ENCODE data around the gene XRCC6. TPM values are rescaled to one million over a fixed set of nuclear protein-coding genes. Genes with fewer than 3 reads are reported as not detected.

Gene XRCC6
- total RNA-seq, 2 donors from 2014 or later: 247 to 254 TPM

DNA sequence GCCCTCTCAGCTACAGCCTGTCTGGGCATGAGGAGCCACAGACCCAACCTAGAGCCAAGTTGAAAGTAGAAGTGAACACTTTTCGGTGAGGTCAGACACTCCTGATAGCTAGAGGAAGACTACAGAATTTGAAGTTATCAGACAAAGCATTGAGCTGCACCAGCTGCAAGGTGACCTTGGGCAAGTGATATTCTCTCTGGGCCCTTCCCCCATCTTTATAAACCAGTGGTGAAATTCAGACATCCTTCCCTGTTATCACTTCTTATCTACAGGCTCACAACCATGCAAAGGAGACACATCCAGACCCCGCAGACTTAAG, 23.5 kb upstream of the XRCC6 start:
- Histone ChIP-seq H3K4me3 (no peak overlapping the region), H3K27me3 (replicated peaks; ENCODE audit: insufficient read depth) (no peaks in the 10 kb centered on the region), H3K4me1 (replicated peaks) (no peaks in the 10 kb centered on the region), H3K36me3 (no peaks in the 10 kb centered on the region), H3K27ac (no peak overlapping the region), H3K9me3 (no peaks in the 10 kb centered on the region)
- intact Hi-C loops (cut with DNase I): loop anchor here (5.0 kb wide), 1 partner anchor 55 kb away; the partner anchor contains the start of gene POLR3H
- no peak for DNase-seq (ENCODE audit: low spot score)
- TF ChIP-seq POLR2AphosphoS5 (IDR thresholded peaks at IDR 0.05) (no peak), CTCF (IDR thresholded peaks at IDR 0.05) (no peak), POLR2A (IDR thresholded peaks at IDR 0.05) (no peak)
- WGBS: 66% methylated on average over 2 of the region's 2 CpGs

DNA sequence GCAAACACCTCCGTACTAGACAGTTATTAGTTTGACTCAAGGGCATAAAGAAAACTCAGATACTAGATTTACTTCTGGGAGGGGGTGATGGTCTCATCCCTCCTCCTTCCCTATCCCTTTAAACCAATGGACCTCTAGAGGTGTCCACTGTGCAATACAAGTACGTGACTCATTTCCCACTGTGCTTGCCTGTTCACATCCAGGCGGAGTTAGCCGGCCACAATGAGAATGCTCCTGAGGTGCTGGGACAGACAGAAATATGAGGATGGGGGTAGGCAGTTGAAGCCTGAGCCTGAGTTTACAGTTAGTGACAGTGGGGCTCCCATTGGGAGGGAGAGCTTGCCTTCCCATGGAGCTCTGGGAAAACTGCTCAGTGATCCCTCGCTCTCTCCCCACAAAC, 23.0 kb upstream of the XRCC6 start:
- intact Hi-C loops (cut with DNase I): loop anchor here (5.0 kb wide), 1 partner anchor 56 kb away; the partner anchor contains the start of gene POLR3H
- no peak for DNase-seq (ENCODE audit: low spot score)
- Histone ChIP-seq H3K36me3 (no peaks in the 10 kb centered on the region), H3K27ac (no peak overlapping the region), H3K4me1 (replicated peaks) (no peaks in the 10 kb centered on the region), H3K4me3 (no peak overlapping the region), H3K27me3 (replicated peaks; ENCODE audit: insufficient read depth) (no peaks in the 10 kb centered on the region), H3K9me3 (no peaks in the 10 kb centered on the region)
- 74% methylated on average over 5 of the region's 5 CpGs for WGBS
- TF ChIP-seq POLR2AphosphoS5 (IDR thresholded peaks at IDR 0.05): no peak
- no peak for TF ChIP-seq POLR2A (IDR thresholded peaks at IDR 0.05)
- no peak for TF ChIP-seq CTCF (IDR thresholded peaks at IDR 0.05)

DNA sequence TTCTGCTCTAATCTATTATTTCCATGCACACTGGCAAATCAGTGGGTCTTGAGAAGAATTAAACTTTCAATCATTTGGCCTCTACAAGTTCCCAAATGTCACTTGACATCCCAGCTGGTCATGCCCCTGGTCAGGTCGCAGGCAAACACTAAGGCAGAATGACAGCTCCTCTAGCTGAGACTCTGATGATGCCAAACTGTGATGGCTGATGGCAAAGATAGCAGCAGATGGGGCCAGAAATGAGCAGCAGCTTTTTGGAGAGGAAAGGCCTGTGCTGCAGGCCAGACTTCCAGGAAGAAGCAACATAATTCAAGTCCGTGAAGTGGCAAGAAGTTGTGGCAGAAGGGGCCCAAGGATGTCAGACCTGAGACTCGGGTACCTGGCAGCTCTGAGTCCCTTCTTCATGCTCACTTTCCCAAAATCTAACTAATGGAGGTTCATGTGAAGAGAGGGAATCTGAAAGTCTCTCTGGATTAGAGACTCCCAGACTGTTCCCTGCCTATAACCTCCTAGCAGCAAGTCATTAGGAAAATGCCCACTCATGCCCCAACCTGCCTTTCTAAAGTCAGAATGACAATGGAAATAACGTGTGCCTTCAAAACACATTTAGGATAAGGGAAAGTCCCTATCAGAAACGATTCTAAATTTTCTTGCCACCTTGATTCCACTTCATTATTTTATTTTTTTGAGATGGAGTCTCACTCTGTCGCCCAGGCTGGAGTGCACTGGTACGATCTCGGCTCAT, 22.0 kb upstream of the XRCC6 start:
- Histone ChIP-seq H3K36me3 (no peaks in the 10 kb centered on the region), H3K4me3 (no peak overlapping the region), H3K9me3 (no peaks in the 10 kb centered on the region), H3K27ac (no peak overlapping the region), H3K4me1 (replicated peaks) (no peaks in the 10 kb centered on the region), H3K27me3 (replicated peaks; ENCODE audit: insufficient read depth) (no peaks in the 10 kb centered on the region)
- intact Hi-C loops (cut with DNase I): loop anchor here (5.0 kb wide), 1 partner anchor 57 kb away; the partner anchor contains the start of gene POLR3H
- no peak for TF ChIP-seq CTCF (IDR thresholded peaks at IDR 0.05)
- no peak for TF ChIP-seq POLR2AphosphoS5 (IDR thresholded peaks at IDR 0.05)
- 68% methylated on average over 8 of the region's 8 CpGs for WGBS
- DNase-seq (ENCODE audit: low spot score): no peak

GRCh38 chr22:41600976-41601375, 20.1 kb upstream of the XRCC6 start:
- intact Hi-C loops (cut with DNase I): no loop called here
- H3K4me3 ChIP-seq: no peak overlapping the region
- DNase-seq (ENCODE audit: low spot score): no peak
- H3K27ac ChIP-seq: no peak overlapping the region
- no peak for TF ChIP-seq CTCF (IDR thresholded peaks at IDR 0.05)
- no peak for TF ChIP-seq POLR2AphosphoS5 (IDR thresholded peaks at IDR 0.05)
- no peak for TF ChIP-seq POLR2A (IDR thresholded peaks at IDR 0.05)
- no peaks in the 10 kb centered on the region for H3K36me3 ChIP-seq
- no peaks in the 10 kb centered on the region for H3K4me1 ChIP-seq (replicated peaks)
- WGBS: 86% methylated on average over 8 of the region's 8 CpGs
- no peaks in the 10 kb centered on the region for H3K9me3 ChIP-seq
- no peaks in the 10 kb centered on the region for H3K27me3 ChIP-seq (replicated peaks; ENCODE audit: insufficient read depth)

DNA sequence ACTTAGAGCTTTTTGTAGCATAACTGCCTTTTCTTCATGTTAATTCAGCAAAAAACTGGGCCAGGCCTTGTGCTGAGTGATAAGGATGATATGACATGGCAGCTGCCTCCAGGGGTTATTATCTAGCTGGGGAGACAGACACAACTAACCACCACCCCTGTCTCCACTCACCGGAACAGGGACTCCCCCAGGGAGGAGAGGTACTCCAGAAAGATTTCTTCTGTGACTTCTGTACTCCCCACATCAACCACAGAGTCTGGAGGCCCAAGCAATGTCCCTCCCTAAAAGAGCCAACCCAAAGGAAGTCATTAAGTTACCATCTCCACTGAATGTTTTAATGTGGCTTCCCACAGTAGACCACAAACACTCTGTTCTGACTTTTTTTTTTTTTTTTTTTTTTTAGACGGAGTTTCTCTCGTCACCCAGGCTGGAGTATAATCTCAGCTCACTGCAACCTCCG, 17.2 kb upstream of the XRCC6 start:
- H3K4me1 ChIP-seq (replicated peaks): no peaks in the 10 kb centered on the region
- no peak for DNase-seq (ENCODE audit: low spot score)
- H3K9me3 ChIP-seq: no peaks in the 10 kb centered on the region
- H3K27ac ChIP-seq: no peak overlapping the region
- H3K4me3 ChIP-seq: no peak overlapping the region
- intact Hi-C loops (cut with DNase I): no loop called here
- no peaks in the 10 kb centered on the region for H3K36me3 ChIP-seq
- no peak for TF ChIP-seq CTCF (IDR thresholded peaks at IDR 0.05)
- TF ChIP-seq POLR2A (IDR thresholded peaks at IDR 0.05): no peak
- TF ChIP-seq POLR2AphosphoS5 (IDR thresholded peaks at IDR 0.05): no peak
- H3K27me3 ChIP-seq (replicated peaks; ENCODE audit: insufficient read depth): no peaks in the 10 kb centered on the region
- 95% methylated on average over 4 of the region's 4 CpGs for WGBS

Measured in prostate gland (tissue), 2 donors.